CD4-positive, alpha-beta T cell treated with Interleukin-15 for 1 hour (primary cell): ENCODE measurements around the gene ITGBL1.

Source experiments
- DNase-seq: peaks from one replicate; pipeline ENCODE4 v3.0.0-alpha.2; 2020

Gene ITGBL1, protein sequence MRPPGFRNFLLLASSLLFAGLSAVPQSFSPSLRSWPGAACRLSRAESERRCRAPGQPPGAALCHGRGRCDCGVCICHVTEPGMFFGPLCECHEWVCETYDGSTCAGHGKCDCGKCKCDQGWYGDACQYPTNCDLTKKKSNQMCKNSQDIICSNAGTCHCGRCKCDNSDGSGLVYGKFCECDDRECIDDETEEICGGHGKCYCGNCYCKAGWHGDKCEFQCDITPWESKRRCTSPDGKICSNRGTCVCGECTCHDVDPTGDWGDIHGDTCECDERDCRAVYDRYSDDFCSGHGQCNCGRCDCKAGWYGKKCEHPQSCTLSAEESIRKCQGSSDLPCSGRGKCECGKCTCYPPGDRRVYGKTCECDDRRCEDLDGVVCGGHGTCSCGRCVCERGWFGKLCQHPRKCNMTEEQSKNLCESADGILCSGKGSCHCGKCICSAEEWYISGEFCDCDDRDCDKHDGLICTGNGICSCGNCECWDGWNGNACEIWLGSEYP

DNA sequence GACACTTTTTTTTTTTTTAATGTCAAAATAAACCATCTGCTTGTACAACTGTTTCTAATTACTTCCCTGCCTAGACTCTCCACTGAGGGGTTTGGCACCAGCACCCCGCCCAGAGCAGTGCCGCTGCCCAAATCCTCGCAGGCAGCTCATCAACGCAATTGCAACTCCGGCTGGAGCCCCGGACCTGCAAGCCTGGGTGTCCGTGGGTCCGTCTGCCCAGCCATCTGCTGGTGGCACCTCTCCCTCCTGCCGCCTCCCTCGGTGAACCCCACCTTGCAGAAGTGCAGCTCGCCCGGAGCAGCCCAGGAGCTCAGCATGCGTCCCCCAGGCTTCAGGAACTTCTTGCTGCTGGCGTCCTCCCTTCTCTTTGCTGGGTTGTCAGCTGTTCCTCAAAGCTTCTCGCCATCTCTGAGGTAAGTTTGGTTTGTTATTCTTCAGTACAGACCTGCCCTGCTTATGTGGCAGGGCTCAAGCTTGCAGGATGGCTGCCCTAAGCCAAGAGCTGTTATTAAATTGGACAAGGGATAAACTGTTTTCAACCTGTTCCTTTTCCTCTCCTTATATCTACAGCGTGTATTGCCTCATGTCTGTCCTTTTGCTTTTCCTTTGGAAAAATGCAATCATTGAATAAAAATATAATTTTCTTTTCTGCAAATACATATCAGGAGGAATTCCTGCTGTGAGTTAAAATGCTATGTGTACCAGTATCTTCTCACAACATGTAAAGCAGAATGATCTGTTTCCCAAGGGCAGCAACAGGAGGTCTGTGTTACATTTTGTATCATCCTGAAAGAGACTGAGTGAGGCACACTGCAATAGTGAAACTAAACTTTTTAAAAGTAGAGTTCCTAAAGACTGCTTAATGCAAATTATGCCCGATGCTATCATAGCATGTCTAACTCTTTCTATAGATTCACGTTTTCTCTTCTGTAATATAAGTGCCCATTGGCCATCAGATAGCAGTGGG, at the start of gene ITGBL1:
Gene ITGBL1 (plus strand): TSS at position 157 of the 967 bp plus-strand sequence. CDS start 159 bp downstream, at position 316.
- no peak for DNase-seq

DNA sequence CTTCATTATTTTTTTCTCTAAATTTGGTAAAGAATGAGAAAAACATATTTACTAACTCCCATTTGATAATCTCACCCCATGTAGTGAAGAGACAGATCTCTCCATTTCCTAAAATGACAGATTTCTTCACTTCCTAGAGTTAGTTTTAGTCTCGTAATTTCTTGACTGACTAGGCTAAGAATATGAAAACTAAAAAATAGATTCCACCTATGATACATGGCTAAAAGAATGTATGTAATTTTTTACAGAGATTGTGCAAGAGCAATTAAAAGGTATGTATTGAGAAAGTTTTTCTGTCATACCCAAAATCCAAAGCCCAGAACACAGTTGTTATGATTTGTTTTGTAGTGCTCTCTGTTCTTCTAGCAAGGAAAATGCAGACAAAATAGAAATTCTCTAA, 45.7 kb upstream of the ITGBL1 start:
- no peak for DNase-seq

DNA sequence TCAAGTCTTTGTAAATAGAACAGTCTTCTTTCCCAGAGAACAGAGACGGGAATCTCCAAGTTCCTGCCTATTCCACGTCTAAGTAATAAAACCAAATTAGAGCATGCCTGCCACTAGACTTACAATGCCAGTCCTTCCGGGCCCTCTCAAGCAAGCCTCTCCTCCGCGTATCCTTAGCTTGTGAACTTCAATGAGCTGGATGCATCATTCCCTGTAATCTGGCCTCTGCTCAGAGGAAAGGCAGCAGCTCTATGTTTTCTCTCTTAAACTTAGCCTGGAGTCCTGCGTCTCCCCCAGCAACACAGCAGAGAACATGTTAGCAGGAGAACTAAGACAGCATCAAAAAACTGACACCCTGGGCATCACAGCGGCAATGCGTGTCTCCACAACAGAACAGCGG, 44.3 kb upstream of the ITGBL1 start:
- DNase-seq, result no peak

DNA sequence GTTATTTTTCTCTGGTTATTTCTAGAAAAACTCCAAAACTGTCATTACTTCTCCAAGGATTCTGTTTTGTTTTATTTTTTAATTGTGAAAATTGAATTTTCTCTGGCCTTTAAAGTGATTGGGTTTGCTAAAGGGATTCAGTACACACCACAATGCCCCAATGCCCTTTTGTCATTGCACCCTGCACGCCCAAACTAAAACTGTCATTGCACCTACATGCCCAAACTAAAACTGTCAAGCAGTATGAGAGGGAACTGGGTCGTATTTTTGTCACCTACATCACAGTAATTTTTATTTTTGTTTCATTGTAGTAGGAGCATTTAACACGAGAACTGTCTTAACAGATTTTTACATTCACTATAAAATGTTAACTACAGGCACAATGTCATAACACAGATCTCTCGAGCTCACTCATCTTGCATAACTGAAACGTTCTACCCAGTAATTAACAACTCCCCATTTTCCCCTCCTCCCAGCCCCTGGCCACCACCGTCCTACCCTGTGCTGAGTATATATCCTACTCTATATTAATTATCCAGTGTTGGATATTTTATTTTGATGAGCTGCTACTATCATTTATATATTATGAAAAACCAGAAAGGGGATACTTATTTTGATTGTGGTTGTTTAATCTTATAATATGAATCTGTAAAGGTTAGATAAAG, 43.4 kb upstream of the ITGBL1 start:
- no peak for DNase-seq

DNA sequence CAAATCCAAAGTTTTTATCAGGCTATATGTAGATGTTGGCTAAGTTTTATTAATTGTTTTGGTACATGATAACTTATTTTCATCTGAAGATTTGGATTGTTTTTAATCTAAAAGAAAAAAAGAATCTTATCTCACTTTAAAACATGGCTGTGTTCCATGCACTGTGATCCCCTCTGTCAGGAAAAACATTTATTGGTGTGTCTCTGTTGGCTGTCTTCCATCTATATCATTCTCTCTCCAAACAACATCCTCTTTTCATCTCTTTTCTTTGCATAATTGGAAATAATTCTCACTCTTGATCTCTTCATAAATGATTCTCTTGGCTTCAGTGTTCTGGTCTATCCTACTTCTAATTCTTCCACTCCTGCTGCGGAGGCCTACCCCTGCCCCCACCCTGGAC, 40.4 kb upstream of the ITGBL1 start:
- no peak for DNase-seq

DNA sequence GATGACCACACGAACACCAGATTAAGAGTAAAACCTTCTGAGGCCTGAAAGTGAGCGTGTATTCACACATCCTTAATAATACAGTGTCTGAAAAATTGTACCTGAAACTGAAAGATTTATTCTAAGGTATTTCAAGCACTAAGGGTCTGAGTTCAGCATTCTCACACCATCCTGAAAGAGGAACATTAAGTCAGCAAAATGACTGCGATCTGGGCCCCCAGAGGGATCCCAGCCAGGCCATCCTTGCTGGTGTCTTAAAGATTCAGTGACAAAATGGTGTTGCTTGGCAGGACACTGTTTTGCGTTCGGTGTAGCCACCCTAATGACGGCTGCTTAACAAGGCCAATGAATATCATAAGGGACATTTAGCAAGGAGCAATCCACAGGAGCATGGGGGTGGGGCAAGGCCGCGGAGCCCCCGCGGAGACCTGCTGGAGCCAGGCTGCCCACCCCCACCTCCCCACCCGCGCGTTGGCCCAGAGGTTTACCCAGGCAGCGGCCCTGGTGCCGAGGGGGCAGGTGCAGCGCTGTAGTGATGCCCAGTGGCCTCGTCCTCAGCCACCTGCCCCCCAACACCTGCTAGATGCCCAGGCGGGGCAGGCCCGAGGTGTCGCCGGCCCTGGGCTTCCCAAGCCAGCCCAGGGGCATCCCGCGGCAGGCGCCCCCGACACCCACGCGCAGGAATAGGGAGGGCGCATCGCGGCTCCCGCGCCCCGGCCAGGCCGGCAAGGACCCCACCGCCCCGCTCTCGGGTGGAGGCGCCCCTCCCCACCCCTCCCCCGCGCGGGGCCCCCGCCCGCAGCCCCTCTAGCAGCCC, 36.9 kb upstream of the ITGBL1 start:
- DNase-seq, result no peak

DNA sequence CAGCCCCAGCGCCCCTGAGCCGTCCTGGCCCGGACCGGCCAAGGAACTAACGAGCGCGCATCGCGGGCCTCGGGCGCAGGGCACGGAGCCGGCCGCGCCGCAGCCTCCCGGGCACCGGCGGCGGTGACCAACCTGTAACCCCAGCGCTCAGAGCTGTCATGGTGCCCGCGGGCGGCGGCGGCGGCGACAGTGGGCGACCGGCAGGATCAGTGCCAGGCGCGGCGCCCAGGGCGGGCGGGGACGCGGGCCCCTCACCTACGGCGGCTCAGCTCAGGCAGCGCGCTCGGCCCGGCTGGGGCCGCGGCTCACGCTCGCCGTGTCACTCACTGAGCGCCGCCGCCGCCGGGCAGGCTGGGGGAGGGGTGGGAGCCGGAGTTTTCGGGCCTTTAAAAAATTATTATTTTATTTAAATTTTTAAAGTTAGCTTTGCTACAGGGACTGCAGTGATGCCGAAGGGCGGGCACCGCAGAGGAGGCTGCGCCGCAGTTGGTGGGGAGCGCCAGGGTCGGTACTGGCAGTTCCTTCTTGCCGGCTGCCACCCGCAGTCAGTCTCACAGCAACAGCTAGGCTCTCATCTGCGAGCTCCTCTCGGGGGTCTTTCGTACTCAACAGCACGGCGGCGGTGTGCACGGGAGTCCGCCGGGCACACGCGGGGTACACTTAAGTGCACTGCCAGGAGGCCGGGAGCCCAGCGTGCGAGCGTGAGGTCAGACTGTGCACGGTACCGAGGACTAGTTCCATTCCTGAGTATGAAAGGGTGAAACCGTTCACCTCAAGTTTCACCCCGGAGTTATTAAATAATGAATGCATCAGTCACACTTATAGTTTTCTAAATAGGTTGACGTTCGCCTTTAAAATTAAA, 36.1 kb upstream of the ITGBL1 start, which contains the start of gene NALCN:
Gene NALCN (minus strand): TSS at position 328 of the 862 bp plus-strand sequence. CDS start 17,382 bp downstream, outside the sequence.
- DNase-seq, result no peak

DNA sequence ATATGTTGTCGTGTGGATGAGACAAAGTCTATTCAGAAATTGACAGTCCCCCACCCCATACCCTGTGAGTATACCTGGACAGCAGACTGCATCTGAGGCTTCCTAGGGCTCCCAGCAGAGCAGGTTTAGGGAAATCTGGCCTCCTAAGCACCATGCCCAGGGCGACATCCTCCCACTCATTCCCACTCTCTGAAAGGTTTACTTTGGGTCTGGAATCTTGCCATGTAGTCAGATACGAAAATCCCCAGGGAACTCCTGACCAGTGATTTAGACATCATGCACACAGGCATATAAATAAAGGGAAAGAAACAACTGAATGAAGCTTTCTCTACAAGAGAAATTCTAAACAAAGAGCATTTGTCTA, 35.5 kb upstream of the ITGBL1 start:
- DNase-seq, result no peak

DNA sequence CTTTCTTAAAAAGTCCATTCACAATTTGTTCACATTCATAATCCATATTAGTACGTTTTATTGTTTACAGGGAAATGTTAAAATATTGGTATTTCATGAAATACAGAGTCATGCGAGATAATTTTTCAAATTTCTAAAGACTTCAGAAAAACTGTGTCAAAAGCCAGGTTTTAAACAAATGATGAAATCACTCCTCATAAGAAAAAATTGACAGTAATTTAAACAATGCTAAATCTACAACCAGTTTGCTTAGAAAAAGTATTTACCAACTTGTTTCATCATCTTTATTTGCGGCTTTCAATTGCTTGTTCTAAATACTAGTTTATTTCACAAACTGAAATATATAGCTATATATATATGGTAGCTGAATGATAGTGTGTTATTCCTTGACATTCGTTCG, 35.0 kb upstream of the ITGBL1 start:
- no peak for DNase-seq

DNA sequence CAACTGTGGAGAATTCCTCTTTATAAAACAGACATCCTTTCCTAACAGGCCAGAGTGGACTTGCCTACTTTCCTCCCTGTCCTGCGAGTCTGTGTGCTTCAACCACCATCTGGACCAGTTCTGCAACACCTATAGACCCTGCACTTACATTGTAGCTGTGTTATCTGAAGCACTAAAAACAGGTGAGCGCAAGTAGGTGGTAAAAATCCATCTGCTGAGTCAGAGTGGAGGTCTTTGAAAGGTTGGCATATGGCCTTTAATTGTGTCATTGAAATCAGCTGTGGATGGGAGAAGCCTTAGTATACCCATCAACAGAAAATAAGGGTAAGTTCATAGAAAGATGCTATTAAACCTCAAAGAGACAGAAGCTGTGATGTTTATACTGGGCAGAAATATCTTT, 28.6 kb upstream of the ITGBL1 start:
- DNase-seq, result no peak

DNA sequence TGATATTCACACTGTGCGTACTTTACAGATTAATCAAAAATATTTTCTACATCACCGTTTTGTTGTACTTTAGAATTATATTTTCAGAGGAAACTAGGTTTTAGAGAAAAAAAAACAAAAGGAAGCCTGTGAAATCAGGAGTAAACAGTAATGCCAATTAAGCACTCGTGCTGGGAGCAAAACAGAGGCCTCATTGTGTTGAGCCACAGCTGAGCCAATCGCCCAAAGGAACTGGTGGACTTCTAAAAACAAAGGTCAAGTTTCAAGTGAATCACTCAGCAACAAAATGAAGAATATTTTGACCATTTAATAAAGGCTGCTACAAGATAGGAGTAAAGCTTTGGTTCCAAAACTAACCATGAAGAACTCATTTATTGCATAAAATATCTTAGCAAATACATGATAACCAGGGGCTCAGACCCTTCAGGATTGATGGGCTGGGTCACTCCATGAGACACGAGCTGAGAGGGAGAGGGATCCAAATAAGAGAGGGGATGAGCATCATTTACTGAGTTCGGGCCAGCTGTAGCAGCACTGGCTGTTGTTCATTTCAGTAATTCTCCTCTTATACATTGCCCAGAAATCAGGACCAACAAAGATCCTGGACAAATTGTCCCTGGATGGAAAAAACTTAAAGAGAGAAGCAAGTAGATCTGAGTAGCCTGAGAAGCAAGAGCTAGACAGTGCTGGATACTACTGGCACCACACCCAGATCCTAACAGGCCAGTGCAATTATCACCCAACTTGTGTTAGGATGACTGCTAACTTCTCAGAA, 27.9 kb upstream of the ITGBL1 start:
- no peak for DNase-seq

DNA sequence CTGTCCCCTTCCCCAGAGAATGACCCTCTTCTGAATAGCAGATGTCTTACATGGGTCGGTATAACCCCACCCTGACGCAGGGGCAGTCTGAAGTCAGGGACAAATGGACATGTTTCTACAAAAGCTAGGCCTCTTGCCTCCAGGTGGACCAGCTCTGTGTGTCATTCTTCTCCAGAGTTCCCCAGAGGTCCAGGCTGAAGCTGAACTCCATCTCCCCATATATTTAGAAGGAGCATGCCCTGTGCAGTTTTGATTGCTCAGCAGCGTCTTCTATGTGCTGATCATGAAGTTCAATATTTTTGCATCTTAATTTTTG, 27.4 kb upstream of the ITGBL1 start:
- DNase-seq, result no peak

DNA sequence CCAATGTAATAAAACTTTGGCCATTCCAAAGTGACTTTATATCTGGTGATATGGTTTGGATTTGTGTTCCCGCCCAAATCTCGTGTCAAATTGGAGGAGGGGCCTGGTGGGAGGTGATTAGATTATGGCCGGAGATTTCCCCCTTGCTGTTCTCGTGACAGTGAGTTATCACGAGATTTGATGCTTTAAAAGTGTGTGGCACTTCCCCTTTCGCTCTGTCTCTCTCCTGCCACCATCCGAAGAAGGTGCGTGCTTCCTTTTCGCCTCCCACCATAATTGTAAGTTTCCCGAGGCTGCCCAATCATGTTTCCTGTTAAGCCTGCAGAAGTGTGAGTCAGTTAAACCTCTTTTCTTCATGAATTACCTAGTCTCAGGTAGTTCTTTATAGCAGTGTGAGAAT, 26.9 kb upstream of the ITGBL1 start:
- no peak for DNase-seq

DNA sequence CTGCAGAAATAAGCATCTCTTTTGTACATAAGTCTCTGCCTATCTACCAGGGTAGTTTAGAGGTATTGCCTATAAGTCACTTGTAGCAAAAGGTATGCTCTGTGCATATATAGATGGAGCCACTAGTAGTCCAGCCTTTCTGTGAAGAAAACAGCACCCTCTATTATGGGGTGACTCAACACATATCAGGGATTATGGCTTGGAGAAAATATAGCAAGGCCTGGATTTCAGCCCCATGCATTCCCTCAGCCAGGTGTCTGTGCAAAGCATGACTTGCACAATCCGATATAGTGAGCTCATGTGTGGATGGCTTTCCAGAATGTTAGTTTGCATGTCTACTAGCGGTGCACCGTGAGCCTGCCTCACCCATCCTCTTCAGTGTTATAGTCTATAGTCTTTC, 22.7 kb upstream of the ITGBL1 start:
- no peak for DNase-seq

DNA sequence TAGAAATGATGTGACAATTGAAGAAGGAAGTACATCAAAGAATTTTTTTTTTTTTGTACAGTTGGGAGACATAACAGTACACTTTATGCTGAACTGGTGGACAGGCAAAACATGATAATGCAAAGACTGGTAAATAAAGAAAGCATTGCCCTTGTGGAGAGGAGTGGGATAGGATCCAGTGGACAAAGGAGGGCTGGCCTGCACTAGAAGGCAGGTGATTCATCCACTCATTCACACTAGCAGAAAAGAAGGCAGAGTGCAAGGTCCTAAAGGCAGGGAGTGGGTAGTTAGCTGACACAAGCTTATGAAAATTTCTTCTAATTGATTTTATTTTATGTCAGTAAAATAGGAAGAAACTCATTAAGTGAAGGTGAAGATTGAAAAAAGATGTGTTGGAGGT, 18.6 kb upstream of the ITGBL1 start:
- no peak for DNase-seq

DNA sequence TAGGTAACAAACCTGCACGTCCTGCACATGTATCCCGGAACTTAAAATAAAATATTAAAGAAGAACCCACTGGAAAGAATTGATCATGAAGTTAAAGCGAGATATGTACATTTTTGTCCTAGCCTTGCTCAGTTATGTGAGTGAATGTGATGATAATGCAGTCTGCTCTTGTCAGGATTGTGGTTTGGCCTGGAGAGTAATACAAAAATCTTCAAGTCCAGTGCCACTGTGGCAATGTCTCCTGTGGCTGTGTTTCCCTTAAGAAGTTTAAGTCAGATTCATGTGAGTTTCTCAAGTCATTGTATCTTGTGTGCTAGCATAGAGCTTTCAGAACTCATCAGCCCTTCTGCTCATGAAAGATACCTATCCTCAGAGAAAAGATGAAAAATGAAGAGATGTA, 18.0 kb upstream of the ITGBL1 start:
- DNase-seq, result no peak

DNA sequence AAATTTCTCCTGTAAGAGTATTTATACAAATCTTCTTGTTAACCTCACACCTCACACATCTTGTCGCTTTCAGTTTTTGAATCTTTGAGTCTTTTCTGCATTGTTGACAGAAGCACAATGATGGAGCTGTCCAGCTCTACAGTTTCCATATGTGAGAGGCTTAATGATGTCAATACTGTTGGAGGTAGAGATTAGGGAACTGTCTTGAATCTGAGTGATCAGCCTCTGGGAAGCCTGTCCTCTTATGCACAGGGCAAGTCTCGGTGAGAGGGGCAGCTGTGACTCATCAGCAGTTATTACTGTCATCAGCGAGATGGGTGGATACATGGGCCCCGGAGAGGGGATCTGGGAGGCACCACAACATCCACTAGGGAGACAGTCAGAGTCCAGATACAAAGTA, 4.6 kb upstream of the ITGBL1 start:
- no peak for DNase-seq

DNA sequence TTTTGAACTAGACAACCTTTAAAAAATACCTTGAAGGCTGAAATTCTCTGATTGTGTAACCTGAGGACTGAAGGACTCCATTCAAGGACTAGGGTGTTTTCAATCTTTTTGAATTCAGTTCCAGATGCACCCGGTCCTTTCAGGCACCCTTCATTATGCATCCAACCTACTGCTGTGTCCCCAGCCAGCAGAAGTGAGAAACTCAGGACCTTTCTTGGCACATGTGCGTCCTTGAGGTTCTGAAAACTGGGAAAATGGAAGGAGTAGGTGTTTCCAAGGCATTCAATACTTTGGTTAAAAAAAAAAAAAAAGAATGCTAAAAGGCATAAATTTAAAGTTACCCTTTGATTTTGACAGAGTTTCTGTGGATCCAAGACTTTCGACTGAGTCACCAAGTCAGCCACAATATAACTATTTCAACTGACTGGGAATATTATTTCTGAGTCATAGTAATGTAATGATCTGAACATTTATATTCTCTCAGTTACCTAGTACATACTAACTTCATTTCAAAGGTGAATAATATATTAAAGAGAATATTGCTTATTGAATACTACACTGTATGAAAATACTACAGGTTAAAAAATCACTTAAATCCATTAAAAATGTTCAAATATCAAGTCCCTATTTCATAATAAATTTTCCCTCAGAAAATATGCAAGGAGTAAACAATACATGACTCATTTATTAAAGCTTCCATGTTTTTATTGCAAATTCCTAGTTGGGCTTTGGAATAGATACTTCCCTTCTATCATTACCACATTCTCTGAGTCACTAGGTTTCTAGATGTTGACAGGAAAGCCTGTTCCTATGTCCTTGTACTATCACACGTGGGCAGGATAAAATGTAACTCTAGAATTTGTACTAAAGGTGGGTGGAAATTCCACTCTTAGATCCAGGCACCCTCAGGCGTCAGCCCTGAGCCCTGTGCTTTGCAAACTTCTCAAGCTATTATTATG, 2.4 kb upstream of the ITGBL1 start:
- no peak for DNase-seq

DNA sequence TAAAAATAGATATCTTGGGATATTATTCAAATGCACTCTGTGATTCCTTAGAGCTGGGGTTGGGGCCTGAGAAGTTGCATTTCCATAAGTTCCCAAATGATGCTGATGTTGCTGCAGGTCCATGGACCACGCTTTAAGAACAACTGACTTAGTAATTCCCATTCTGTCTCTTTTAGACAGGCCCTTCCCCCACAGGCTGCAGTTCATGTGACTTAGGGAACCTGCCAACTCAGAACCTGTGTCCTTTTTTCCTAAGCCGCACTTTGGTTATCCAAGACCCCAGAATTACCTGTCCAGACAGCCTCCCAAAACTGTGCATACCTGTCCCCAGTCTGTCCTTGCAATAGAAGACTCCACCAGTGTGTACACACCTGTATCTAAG, 1.7 kb upstream of the ITGBL1 start:
- DNase-seq, result no peak
